Astrocyte (in vitro differentiated cells and primary cell): Measurements from ENCODE around the gene SEMG1.

ENCODE experiments used
- EZH2 ChIP-seq: IDR thresholded peaks from 2 replicates; pipeline ENCODE4 v1.6.1; 2012; ENCODE audit warnings: mild to moderate bottlenecking, low read length, inconsistent platforms; ENCODE audit not compliant: insufficient read depth
- TF ChIP-seq, protein P1 (sequence below): IDR thresholded peaks from 2 replicates; pipeline ENCODE4 v1.5.1; 2011; ENCODE audit warnings: low read depth, mild to moderate bottlenecking, inconsistent platforms, low read length, moderate library complexity; ENCODE audit not compliant: insufficient read depth

DNA sequence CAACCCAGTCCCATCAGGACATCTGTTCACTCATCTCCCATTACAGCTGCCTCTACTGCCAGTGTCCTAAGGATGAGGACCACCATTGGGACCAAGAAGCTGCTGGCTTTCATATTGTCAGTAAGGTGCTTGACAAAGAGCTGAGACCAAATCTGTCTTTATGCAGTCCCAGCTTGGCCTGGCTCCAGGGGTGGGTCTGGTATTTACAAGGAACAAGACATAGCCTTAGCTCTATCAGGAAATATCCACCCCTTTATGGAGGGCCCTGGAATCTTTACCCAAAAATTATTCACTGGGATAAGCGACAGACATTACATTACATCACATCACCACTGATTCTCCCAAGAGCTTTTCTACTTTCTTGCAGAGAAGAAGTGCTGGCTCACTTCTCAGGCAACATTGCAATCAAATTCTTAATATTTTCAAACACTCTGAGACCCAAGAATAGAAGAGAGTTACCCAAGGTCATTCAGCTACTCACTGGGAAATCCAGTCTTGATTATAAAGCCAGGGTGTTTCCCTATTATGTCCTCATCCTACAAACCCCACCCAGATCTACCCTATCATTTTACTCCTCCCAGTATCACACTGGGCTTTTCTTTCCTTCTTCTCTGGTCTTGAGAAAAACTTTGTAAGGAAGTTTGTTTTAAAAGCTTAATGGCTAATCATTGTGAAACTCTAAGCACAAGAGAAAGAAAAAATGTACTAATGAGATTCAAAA is 43.6 kb upstream of the SEMG1 start:
- TF ChIP-seq, protein P1, sequence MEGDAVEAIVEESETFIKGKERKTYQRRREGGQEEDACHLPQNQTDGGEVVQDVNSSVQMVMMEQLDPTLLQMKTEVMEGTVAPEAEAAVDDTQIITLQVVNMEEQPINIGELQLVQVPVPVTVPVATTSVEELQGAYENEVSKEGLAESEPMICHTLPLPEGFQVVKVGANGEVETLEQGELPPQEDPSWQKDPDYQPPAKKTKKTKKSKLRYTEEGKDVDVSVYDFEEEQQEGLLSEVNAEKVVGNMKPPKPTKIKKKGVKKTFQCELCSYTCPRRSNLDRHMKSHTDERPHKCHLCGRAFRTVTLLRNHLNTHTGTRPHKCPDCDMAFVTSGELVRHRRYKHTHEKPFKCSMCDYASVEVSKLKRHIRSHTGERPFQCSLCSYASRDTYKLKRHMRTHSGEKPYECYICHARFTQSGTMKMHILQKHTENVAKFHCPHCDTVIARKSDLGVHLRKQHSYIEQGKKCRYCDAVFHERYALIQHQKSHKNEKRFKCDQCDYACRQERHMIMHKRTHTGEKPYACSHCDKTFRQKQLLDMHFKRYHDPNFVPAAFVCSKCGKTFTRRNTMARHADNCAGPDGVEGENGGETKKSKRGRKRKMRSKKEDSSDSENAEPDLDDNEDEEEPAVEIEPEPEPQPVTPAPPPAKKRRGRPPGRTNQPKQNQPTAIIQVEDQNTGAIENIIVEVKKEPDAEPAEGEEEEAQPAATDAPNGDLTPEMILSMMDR = no peak
- TF ChIP-seq EZH2 = no peak
